Loucy (cell line): ENCODE measurements around the gene KNDC1.

Source experiments
- H2AFZ ChIP-seq: fragments of 200-600 bp; sonication (generic); 2 replicates; pipeline ENCODE4 v1.6.0; 2016; ENCODE audit warnings: antibody characterized with exemption, mild to moderate bottlenecking, low read length, moderate library complexity
- H3F3A ChIP-seq: fragments of 200-600 bp; 2 replicates; pipeline ENCODE4 v1.6.0; 2016; ENCODE audit warnings: antibody characterized with exemption, low read depth, mild to moderate bottlenecking
- H3K27me3 ChIP-seq: fragments of 200-600 bp; sonication (generic); 2 replicates; pipeline ENCODE4 v1.6.1; 2014; ENCODE audit warnings: low read length, mild to moderate bottlenecking; ENCODE audit not compliant: insufficient read depth, poor library complexity, severe bottlenecking
- H3K36me3 ChIP-seq: fragments of 200-600 bp; sonication (generic); 2 replicates; pipeline ENCODE4 v1.6.1; 2016; ENCODE audit warnings: low read length; ENCODE audit not compliant: insufficient read depth
- H3K4me1 ChIP-seq: fragments of 200-600 bp; sonication (generic); 2 replicates; pipeline ENCODE4 v1.5.1; 2014; ENCODE audit warnings: low read length, mild to moderate bottlenecking; ENCODE audit not compliant: insufficient read depth, poor library complexity, severe bottlenecking
- H3K4me2 ChIP-seq: fragments of 200-600 bp; sonication (generic); 2 replicates; pipeline ENCODE4 v1.6.0; 2014; ENCODE audit warnings: antibody characterized with exemption, low read length, low read depth, mild to moderate bottlenecking; ENCODE audit not compliant: poor library complexity, severe bottlenecking
- H3K4me3 ChIP-seq: fragments of 200-600 bp; sonication (generic); 2 replicates; pipeline ENCODE4 v1.5.1; 2014; ENCODE audit warnings: low read length, mild to moderate bottlenecking, mixed read lengths; ENCODE audit not compliant: poor library complexity, severe bottlenecking
- H3K79me2 ChIP-seq: fragments of 200-600 bp; sonication (generic); 2 replicates; pipeline ENCODE4 v1.6.1; 2014; ENCODE audit warnings: low read length; ENCODE audit not compliant: insufficient read depth
- H3K9ac ChIP-seq: fragments of 200-600 bp; sonication (generic); 2 replicates; pipeline ENCODE4 v1.6.0; 2014; ENCODE audit warnings: mild to moderate bottlenecking, low read depth, low read length, moderate library complexity; ENCODE audit not compliant: poor library complexity, severe bottlenecking
- H3K9me2 ChIP-seq: fragments of 200-600 bp; sonication (generic); replicated peaks from 2 replicates; pipeline ENCODE4 v1.6.1; 2016; ENCODE audit warnings: low read depth, low read length, mixed read lengths
- H3K9me3 ChIP-seq: fragments of 200-600 bp; sonication (generic); 2 replicates; pipeline ENCODE4 v1.6.1; 2014; ENCODE audit warnings: mild to moderate bottlenecking, antibody characterized with exemption, low read length, low read depth; ENCODE audit not compliant: insufficient read depth
- H4K20me1 ChIP-seq: fragments of 200-600 bp; sonication (generic); 2 replicates; pipeline ENCODE4 v1.6.0; 2014; ENCODE audit warnings: antibody characterized with exemption, low read length, mild to moderate bottlenecking; ENCODE audit not compliant: insufficient read depth, poor library complexity, severe bottlenecking
- CTCF ChIP-seq: fragments of 200-600 bp; sonication (generic); conservative IDR thresholded peaks from 2 replicates; pipeline ENCODE4 v1.5.1; 2014; ENCODE audit warnings: mild to moderate bottlenecking, antibody characterized with exemption, low read length
- EZH2phosphoT487 ChIP-seq: fragments of 200-600 bp; IDR thresholded peaks from 2 replicates; pipeline ENCODE4 v1.6.1; 2018; ENCODE audit warnings: antibody characterized with exemption, mild to moderate bottlenecking, moderate library complexity, borderline replicate concordance

The KNDC1 gene

GRCh38 chr10:133253361-133253955, 93.4 kb downstream of the KNDC1 start:
- H3K4me3 ChIP-seq, result no peak overlapping the region
- no peak for TF ChIP-seq EZH2phosphoT487
- no peak for TF ChIP-seq CTCF
- H2AFZ ChIP-seq, result no peak overlapping the region
- no peaks in the 10 kb centered on the region for H3K79me2 ChIP-seq
- no peaks in the 10 kb centered on the region for H3K9me2 ChIP-seq
- no peaks in the 10 kb centered on the region for H3K27me3 ChIP-seq
- no peak overlapping the region for H3K4me2 ChIP-seq
- H3K9ac ChIP-seq, result no peak overlapping the region
- peaks cover 22% of the 10 kb centered on the region for H3K4me1 ChIP-seq
- peaks cover 3% of the 10 kb centered on the region; the same call in 1 of the 2 replicates for H3F3A ChIP-seq
- no peaks in the 10 kb centered on the region for H3K9me3 ChIP-seq
- no peaks in the 10 kb centered on the region for H4K20me1 ChIP-seq
- no peaks in the 10 kb centered on the region for H3K36me3 ChIP-seq

GRCh38 chr10:133254421-133255120, 94.6 kb downstream of the KNDC1 start:
- Histone ChIP-seq H3K9ac (no peak overlapping the region), H3K4me1 (peaks cover 33% of the 10 kb centered on the region)

GRCh38 chr10:133255323-133255722, 95.3 kb downstream of the KNDC1 start:
- H3F3A ChIP-seq, result peaks cover 13% of the 10 kb centered on the region
- H3K36me3 ChIP-seq, result no peaks in the 10 kb centered on the region
- H2AFZ ChIP-seq, result no peak overlapping the region
- no peak overlapping the region for H3K4me2 ChIP-seq
- H3K9ac ChIP-seq, result no peak overlapping the region
- no peaks in the 10 kb centered on the region for H3K27me3 ChIP-seq
- no peak overlapping the region for H3K4me3 ChIP-seq
- H3K9me3 ChIP-seq, result no peaks in the 10 kb centered on the region
- H3K9me2 ChIP-seq, result no peaks in the 10 kb centered on the region
- no peaks in the 10 kb centered on the region for H4K20me1 ChIP-seq
- TF ChIP-seq EZH2phosphoT487 (no peak), CTCF (no peak)
- no peaks in the 10 kb centered on the region for H3K79me2 ChIP-seq
- peaks cover 41% of the 10 kb centered on the region for H3K4me1 ChIP-seq

More at GRCh38 chr10:133254421-133255120, 94.6 kb downstream of the KNDC1 start:
- Histone ChIP-seq H3K4me2 (no peak overlapping the region), H3K79me2 (no peaks in the 10 kb centered on the region), H4K20me1 (no peaks in the 10 kb centered on the region), H3K27me3 (no peaks in the 10 kb centered on the region), H3K9me3 (no peaks in the 10 kb centered on the region), H3K4me3 (no peak overlapping the region), H3K9me2 (no peaks in the 10 kb centered on the region), H3K36me3 (no peaks in the 10 kb centered on the region), H3F3A (peaks cover 10% of the 10 kb centered on the region), H2AFZ (no peak overlapping the region)
- TF ChIP-seq CTCF (no peak), EZH2phosphoT487 (no peak)
